SK-N-SH (cell line): Measurements from ENCODE around the gene RPL29. TPM values are rescaled to one million over a fixed set of nuclear protein-coding genes. Genes with fewer than 3 reads are reported as not detected.
A peak's percentile ranks its signal among the peaks of the same experiment; 100 is the strongest.

Source experiments
- CTCF ChIA-PET: fragments of 300-600, 350-600 bp; formaldehyde crosslinking; extraction: SDS; loops from one replicate; lab custom pipeline; 2021; lab: Yijun Ruan, JAX
- POLR2A ChIA-PET: fragments of 350-600 bp; sonication (Branson Sonifier 250); formaldehyde crosslinking; extraction: SDS; loops from one replicate; lab custom pipeline; 2020; ENCODE audit warnings: antibody characterized with exemption, inconsistent platforms; lab: Yijun Ruan, JAX
- DNase-seq: peaks from one replicate; pipeline ENCODE4 v3.0.0; 2012
- H2AFZ ChIP-seq: fragments of 200-600 bp; sonication (generic); 2 replicates; pipeline ENCODE4 v1.8.1; 2016; ENCODE audit warnings: antibody characterized with exemption, mild to moderate bottlenecking, low read depth
- H3F3A ChIP-seq: fragments of 200-600 bp; sonication (generic); replicated peaks from 2 replicates; pipeline ENCODE3; 2016; ENCODE audit warnings: antibody characterized with exemption, mild to moderate bottlenecking; ENCODE audit not compliant: insufficient read depth
- H3K27ac ChIP-seq, 2 experiments: fragments of 200-500 bp in 1 of 2; fragments of 200-600 bp in 1 of 2; sonication (Bioruptor generic) in 1 of 2; sonication (generic), shearing (Covaris generic) in 1 of 2; 2 replicates each; pipeline versions ENCODE4 v1.5.1 to v1.6.1; 2014 to 2016; ENCODE audit warnings: low read depth in 2 of 2, inconsistent platforms in 1 of 2, low read length in 1 of 2, mild to moderate bottlenecking in 1 of 2, mixed read lengths in 1 of 2
- H3K27me3 ChIP-seq: fragments of 200-600 bp; sonication (generic), shearing (Covaris generic); 2 replicates; pipeline ENCODE4 v1.6.1; 2016; ENCODE audit warnings: mixed run types; ENCODE audit not compliant: insufficient read depth
- H3K36me3 ChIP-seq, 2 experiments: fragments of 200-500 bp in 1 of 2; fragments of 200-600 bp in 1 of 2; sonication (Bioruptor generic) in 1 of 2; sonication (generic) in 1 of 2; replicated peaks in 1 of 2; 2 replicates each; pipeline versions ENCODE3 to v1.5.1; 2014 to 2016; ENCODE audit warnings: low read length in 1 of 2, mild to moderate bottlenecking in 1 of 2; ENCODE audit not compliant: insufficient read depth in 2 of 2, control insufficient read depth in 1 of 2
- H3K4me1 ChIP-seq, 2 experiments: fragments of 200-500 bp in 1 of 2; fragments of 200-600 bp in 1 of 2; sonication (Bioruptor generic) in 1 of 2; sonication (generic), shearing (Covaris generic) in 1 of 2; 2 replicates each; pipeline versions ENCODE4 v1.5.1 to v1.6.1; 2014 to 2016; ENCODE audit warnings: low read depth in 1 of 2, low read length in 1 of 2, mixed run types in 1 of 2; ENCODE audit not compliant: insufficient read depth in 2 of 2, control insufficient read depth in 1 of 2
- H3K4me2 ChIP-seq: fragments of 200-600 bp; sonication (generic), shearing (Covaris generic); 2 replicates; pipeline ENCODE4 v1.6.1; 2017; ENCODE audit warnings: mixed run types
- H3K4me3 ChIP-seq, 2 experiments: fragments of 200-500 bp in 1 of 2; fragments of 200-600 bp in 1 of 2; sonication (Bioruptor generic) in 1 of 2; sonication (generic), shearing (Covaris generic) in 1 of 2; 2 replicates each; pipeline versions ENCODE4 v1.5.1 to v1.8.1; 2014 to 2016; ENCODE audit warnings: low read depth in 2 of 2, inconsistent platforms in 1 of 2, low read length in 1 of 2, mild to moderate bottlenecking in 1 of 2, mixed read lengths in 1 of 2, moderate library complexity in 1 of 2
- H3K79me2 ChIP-seq: fragments of 200-600 bp; sonication (generic); 2 replicates; pipeline ENCODE4 v1.8.1; 2017; ENCODE audit warnings: mild to moderate bottlenecking; ENCODE audit not compliant: insufficient read depth
- H3K9ac ChIP-seq: fragments of 200-600 bp; sonication (generic); 2 replicates; pipeline ENCODE4 v1.6.1; 2017; ENCODE audit warnings: mixed run types
- H3K9me2 ChIP-seq: fragments of 200-600 bp; sonication (generic); 2 replicates; pipeline ENCODE4 v1.6.1; 2017; ENCODE audit warnings: mixed run types
- H3K9me3 ChIP-seq: fragments of 200-600 bp; sonication (generic); 2 replicates; pipeline ENCODE4 v1.6.1; 2017; ENCODE audit warnings: mixed run types, mild to moderate bottlenecking, moderate library complexity
- H4K20me1 ChIP-seq: fragments of 200-600 bp; sonication (generic); 2 replicates; pipeline ENCODE4 v1.6.1; 2017; ENCODE audit warnings: mild to moderate bottlenecking, mixed run types; ENCODE audit not compliant: insufficient read depth
- CHD2 ChIP-seq: fragments of 150-350 bp; IDR thresholded peaks from 2 replicates; pipeline ENCODE4 v1.6.1; 2018; ENCODE audit warnings: low read length; ENCODE audit not compliant: partially characterized antibody
- CTCF ChIP-seq: fragments of 200-600 bp; sonication (generic); IDR thresholded peaks from 2 replicates; pipeline ENCODE4 v1.6.1; 2017; ENCODE audit warnings: antibody characterized with exemption, mild to moderate bottlenecking, moderate library complexity
- ELF1 ChIP-seq: IDR thresholded peaks from 2 replicates; pipeline ENCODE4 v1.4.0; 2012
- EP300 ChIP-seq, 2 experiments: IDR thresholded peaks; 2 replicates each; pipeline versions ENCODE4 v1.4.0 to v1.6.1; 2012; ENCODE audit warnings: borderline replicate concordance in 1 of 2, low read depth in 1 of 2, low read length in 1 of 2
- EZH2phosphoT487 ChIP-seq: fragments of 200-600 bp; sonication (generic); IDR thresholded peaks from 2 replicates; pipeline ENCODE4 v1.6.1; 2017; ENCODE audit warnings: low read depth, mixed run types, mild to moderate bottlenecking, antibody characterized with exemption, moderate library complexity, borderline replicate concordance
- FOSL2 ChIP-seq: IDR thresholded peaks from 2 replicates; pipeline ENCODE4 v1.4.0; 2012; ENCODE audit warnings: low read depth, mild to moderate bottlenecking, moderate library complexity, borderline replicate concordance
- FOXJ3 ChIP-seq: sonication (generic); formaldehyde crosslinking; IDR thresholded peaks from 2 replicates; pipeline ENCODE4 v1.5.1; 2020; ENCODE audit warnings: mild to moderate bottlenecking, missing genetic modification reagents
- GABPA ChIP-seq: IDR thresholded peaks from 2 replicates; pipeline ENCODE4 v1.4.0; 2012; ENCODE audit warnings: low read depth, mild to moderate bottlenecking
- GATA2 ChIP-seq: sonication (generic); formaldehyde crosslinking; IDR thresholded peaks from 2 replicates; pipeline ENCODE4 v1.5.0; 2020; ENCODE audit warnings: mild to moderate bottlenecking, missing genetic modification reagents
- MEF2A ChIP-seq: IDR thresholded peaks from 2 replicates; pipeline ENCODE4 v1.4.0; 2012; ENCODE audit warnings: low read depth, borderline replicate concordance
- MXI1 ChIP-seq: IDR thresholded peaks from 2 replicates; pipeline ENCODE4 v1.6.1; 2012; ENCODE audit warnings: mild to moderate bottlenecking, low read depth, low read length, improper control_type of control experiment
- NRF1 ChIP-seq: IDR thresholded peaks from 2 replicates; pipeline ENCODE4 v1.6.1; 2012; ENCODE audit warnings: low read depth, mild to moderate bottlenecking, low read length
- PBX3 ChIP-seq: IDR thresholded peaks from 2 replicates; pipeline ENCODE4; 2012
- POLR2AphosphoS5 ChIP-seq: IDR thresholded peaks from 2 replicates; pipeline ENCODE4 v1.6.1; 2012; ENCODE audit warnings: low read depth, low read length
- RAD21 ChIP-seq: IDR thresholded peaks from 2 replicates; pipeline ENCODE4 v1.6.1; 2012; ENCODE audit warnings: mild to moderate bottlenecking, low read length
- RCOR1 ChIP-seq: fragments of 150-350 bp; IDR thresholded peaks from 2 replicates; pipeline ENCODE4 v1.6.1; 2017; ENCODE audit warnings: antibody characterized with exemption, low read length
- RFX5 ChIP-seq: IDR thresholded peaks from 2 replicates; pipeline ENCODE4 v1.6.1; 2012; ENCODE audit warnings: mild to moderate bottlenecking, improper control_type of control experiment, low read length
- RXRA ChIP-seq: IDR thresholded peaks from 2 replicates; pipeline ENCODE4 v1.4.0; 2012; ENCODE audit warnings: low read depth, mild to moderate bottlenecking, borderline replicate concordance
- SMC3 ChIP-seq: IDR thresholded peaks from 2 replicates; pipeline ENCODE4 v1.6.1; 2012; ENCODE audit warnings: low read depth, low read length, improper control_type of control experiment
- TAF1 ChIP-seq: IDR thresholded peaks from 2 replicates; pipeline ENCODE4 v1.6.1; 2012; ENCODE audit warnings: low read depth, mild to moderate bottlenecking, low read length, moderate library complexity, borderline replicate concordance
- TCF12 ChIP-seq: IDR thresholded peaks from 2 replicates; pipeline ENCODE4 v1.4.0; 2012
- TEAD4 ChIP-seq: IDR thresholded peaks from 2 replicates; pipeline ENCODE4 v1.4.0; 2012; ENCODE audit warnings: mild to moderate bottlenecking, borderline replicate concordance; ENCODE audit not compliant: insufficient read depth
- USF2 ChIP-seq: fragments of 150-350 bp; IDR thresholded peaks from 2 replicates; pipeline ENCODE4 v1.6.1; 2017; ENCODE audit warnings: antibody characterized with exemption, low read length, low read depth, borderline replicate concordance
- ZBTB33 ChIP-seq: IDR thresholded peaks from 2 replicates; pipeline ENCODE4 v1.4.0; 2012; ENCODE audit warnings: low read depth, borderline replicate concordance
- WGBS: methylation state at CpG from one replicate; pipeline ENCODE4 v1.1.6; 2017; ENCODE audit warnings: low lambda C conversion rate; 5-methylcytosine and 5-hydroxymethylcytosine counted together
- polyA plus RNA-seq, 3 experiments: library from polyadenylated mRNA; depleted of rRNA; stranded (reverse); fragments of >200 nt; gene quantifications; 2 replicates each; pipeline ENCODE4 v1.2.3, GENCODE V29; 2012
- TF ChIP-seq, protein P1 (sequence below): fragments of 150-350 bp; IDR thresholded peaks from 2 replicates; pipeline ENCODE4 v1.6.1; 2016; ENCODE audit warnings: mild to moderate bottlenecking, low read depth, low read length
- TF ChIP-seq, protein P2 (sequence below): IDR thresholded peaks from 2 replicates; pipeline ENCODE4 v1.4.0; 2012; ENCODE audit warnings: low read depth

RPL29 gene
- polyA plus RNA-seq, 1 of the 3 experiments (the other 2 are of a cell fraction) = 3,173 TPM

DNA sequence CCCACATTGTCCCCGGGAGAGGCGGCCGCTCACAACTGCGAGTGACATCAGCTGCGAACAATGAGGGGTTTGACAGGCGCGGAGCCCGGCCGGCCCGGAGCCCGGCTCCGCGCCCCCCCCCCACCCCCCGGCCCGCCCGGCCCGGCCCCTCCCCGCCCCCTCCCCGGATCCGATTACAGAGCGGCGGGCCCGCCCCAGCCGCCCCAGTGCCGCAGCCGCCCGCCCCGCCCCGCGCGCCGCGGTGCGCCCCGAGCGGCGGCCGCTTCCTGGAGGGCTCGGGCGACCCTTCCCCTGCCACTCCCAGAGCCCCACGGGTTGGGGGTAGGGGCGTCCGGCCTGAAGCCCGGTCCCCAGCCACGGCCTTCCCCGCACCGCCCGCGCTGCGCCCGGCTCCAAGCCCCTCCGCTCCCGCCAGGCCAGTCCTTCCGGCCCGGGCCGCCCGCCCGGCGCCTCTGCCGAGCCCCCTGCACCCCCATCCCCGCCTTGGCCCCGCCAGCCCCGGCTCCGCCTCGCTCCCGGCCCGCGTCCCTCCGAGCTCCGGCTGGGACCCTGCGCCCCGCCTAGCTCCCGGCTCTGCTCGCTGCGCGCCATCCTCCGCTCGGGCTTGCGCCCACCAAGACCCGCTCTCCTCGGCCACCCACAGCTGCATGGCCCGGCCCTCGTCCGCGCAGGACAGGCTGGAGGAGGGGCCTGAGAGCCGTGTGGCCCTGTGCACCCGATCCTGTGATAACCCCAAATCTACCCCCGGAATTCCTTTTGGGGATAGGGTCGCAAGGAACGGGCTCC lies 28.1 kb downstream of the RPL29 start, which contains the start of gene PCBP4:
TSS of gene PCBP4 (minus strand) at position 71 of the 786 bp plus-strand sequence. CDS start 6,214 bp downstream, outside the sequence.
- peak; percentile 88 for DNase-seq
- Histone ChIP-seq H3K27me3 (no peaks in the 10 kb centered on the region), H2AFZ (peak within 1 kb of the TSS; percentile 63; the same call in 1 of the 2 replicates), H3K9me3 (no peaks in the 10 kb centered on the region), H3F3A (peaks cover 12% of the 10 kb centered on the region), H3K9ac (peak within 1 kb of the TSS; percentile 79), H3K9me2 (no peaks in the 10 kb centered on the region), H3K79me2 (peaks cover 39% of the 10 kb centered on the region), H3K4me1 (peaks cover 4 to 67% of the 10 kb centered on the region in 2 experiments; a peak in 2 of 4 replicates), H4K20me1 (0 out of 2 replicates have a peak, but pooled peaks cover 4% of the 10 kb centered on the region), H3K4me2 (peak within 1 kb of the TSS; percentile 99), H3K4me3 (peak within 1 kb of the TSS; percentile 76 to 79), H3K36me3 (no peaks in the 10 kb centered on the region), H3K27ac (peak within 1 kb of the TSS; percentile 54 to 97)
- POLR2A ChIA-PET = interaction anchor here (0.6 to 3.9 kb wide), 3 partner anchors 15 to 27 kb away, joined by 3 to 20 read pairs (median 19); partner anchors contain the start of genes ACY1, PARP3 and RRP9
- WGBS = 1% methylated on average over 11 of the region's 90 CpGs
- CTCF ChIA-PET = interaction anchor here (0.7 to 4.8 kb wide), 8 partner anchors 10 to 155 kb away, joined by 3 to 27 read pairs (median 6); partner anchors contain the start of genes ACY1, DUSP7, GPR62 and PARP3
- TF ChIP-seq TAF1 = no peak
- no peak for TF ChIP-seq SMC3
- no peak for TF ChIP-seq RXRA
- no peak for TF ChIP-seq CTCF
- no peak for TF ChIP-seq RCOR1
- no peak for TF ChIP-seq GABPA
- TF ChIP-seq EZH2phosphoT487 = no peak
- no peak for TF ChIP-seq CHD2
- no peak for TF ChIP-seq RAD21
- TF ChIP-seq TEAD4 = no peak
- TF ChIP-seq PBX3 = peak; percentile 21; the same call in 1 of the 2 replicates
- no peak for TF ChIP-seq NRF1
- no peak for TF ChIP-seq TCF12
- TF ChIP-seq, protein P1, sequence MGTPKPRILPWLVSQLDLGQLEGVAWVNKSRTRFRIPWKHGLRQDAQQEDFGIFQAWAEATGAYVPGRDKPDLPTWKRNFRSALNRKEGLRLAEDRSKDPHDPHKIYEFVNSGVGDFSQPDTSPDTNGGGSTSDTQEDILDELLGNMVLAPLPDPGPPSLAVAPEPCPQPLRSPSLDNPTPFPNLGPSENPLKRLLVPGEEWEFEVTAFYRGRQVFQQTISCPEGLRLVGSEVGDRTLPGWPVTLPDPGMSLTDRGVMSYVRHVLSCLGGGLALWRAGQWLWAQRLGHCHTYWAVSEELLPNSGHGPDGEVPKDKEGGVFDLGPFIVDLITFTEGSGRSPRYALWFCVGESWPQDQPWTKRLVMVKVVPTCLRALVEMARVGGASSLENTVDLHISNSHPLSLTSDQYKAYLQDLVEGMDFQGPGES = no peak
- TF ChIP-seq, protein P2, sequence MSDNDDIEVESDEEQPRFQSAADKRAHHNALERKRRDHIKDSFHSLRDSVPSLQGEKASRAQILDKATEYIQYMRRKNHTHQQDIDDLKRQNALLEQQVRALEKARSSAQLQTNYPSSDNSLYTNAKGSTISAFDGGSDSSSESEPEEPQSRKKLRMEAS = 0 out of 2 replicates have a peak, but pooled peaks have one; percentile 3
- TF ChIP-seq MXI1 = peak; percentile 40; the same call in 1 of the 2 replicates
- no peak for TF ChIP-seq USF2
- TF ChIP-seq ELF1 = no peak
- no peak for TF ChIP-seq EP300 (IDR thresholded peaks at IDR 0.05; ENCODE audit: borderline replicate concordance in 1 of 2, low read depth in 1 of 2, low read length in 1 of 2)
- no peak; the same call in 1 of the 2 replicates for TF ChIP-seq GATA2
- TF ChIP-seq FOSL2 = no peak
- TF ChIP-seq ZBTB33 = no peak
- TF ChIP-seq MEF2A = no peak
- no peak for TF ChIP-seq RFX5
- no peak for TF ChIP-seq FOXJ3 (CRISPR knock-in tag)
- peak; percentile 52 for TF ChIP-seq POLR2AphosphoS5
